Central memory CD8-positive, alpha-beta T cell (primary cell): ENCODE results near the gene PLXDC2.

Source experiments
- ATAC-seq: fragments of 150-1000 bp; cut with Tn5 transposase; replicated peaks from 2 replicates; pipeline ENCODE4 v1.10.0; 2022; ENCODE audit warnings: mild to moderate bottlenecking, moderate FRiP score, moderate number of reproducible peaks; ENCODE audit not compliant: poor library complexity, severe bottlenecking; ENCODE audit errors: extremely low read depth
- DNase-seq, 2 donors: peaks; one replicate each; pipeline ENCODE4 v3.0.0; 2021; ENCODE audit warnings: low spot score in 2 of 2
- H3K27ac Mint-ChIP-seq: one replicate; pipeline ENCODE4 v1.8.0; 2022; ENCODE audit warnings: low read depth, mild to moderate bottlenecking, moderate library complexity, mixed read lengths
- H3K27me3 Mint-ChIP-seq: one replicate; pipeline ENCODE4 v1.8.0; 2022; ENCODE audit warnings: mixed read lengths
- H3K36me3 Mint-ChIP-seq: one replicate; pipeline ENCODE4 v1.8.0; 2022; ENCODE audit warnings: mild to moderate bottlenecking, moderate library complexity, mixed read lengths; ENCODE audit not compliant: insufficient read depth
- H3K4me1 Mint-ChIP-seq: one replicate; pipeline ENCODE4 v1.8.0; 2022; ENCODE audit warnings: mixed read lengths
- H3K4me3 Mint-ChIP-seq: one replicate; pipeline ENCODE4 v1.8.0; 2022; ENCODE audit warnings: mild to moderate bottlenecking, moderate library complexity, mixed read lengths
- H3K9me3 Mint-ChIP-seq: one replicate; pipeline ENCODE4 v1.8.0; 2022; ENCODE audit warnings: mixed read lengths

The PLXDC2 gene

DNA sequence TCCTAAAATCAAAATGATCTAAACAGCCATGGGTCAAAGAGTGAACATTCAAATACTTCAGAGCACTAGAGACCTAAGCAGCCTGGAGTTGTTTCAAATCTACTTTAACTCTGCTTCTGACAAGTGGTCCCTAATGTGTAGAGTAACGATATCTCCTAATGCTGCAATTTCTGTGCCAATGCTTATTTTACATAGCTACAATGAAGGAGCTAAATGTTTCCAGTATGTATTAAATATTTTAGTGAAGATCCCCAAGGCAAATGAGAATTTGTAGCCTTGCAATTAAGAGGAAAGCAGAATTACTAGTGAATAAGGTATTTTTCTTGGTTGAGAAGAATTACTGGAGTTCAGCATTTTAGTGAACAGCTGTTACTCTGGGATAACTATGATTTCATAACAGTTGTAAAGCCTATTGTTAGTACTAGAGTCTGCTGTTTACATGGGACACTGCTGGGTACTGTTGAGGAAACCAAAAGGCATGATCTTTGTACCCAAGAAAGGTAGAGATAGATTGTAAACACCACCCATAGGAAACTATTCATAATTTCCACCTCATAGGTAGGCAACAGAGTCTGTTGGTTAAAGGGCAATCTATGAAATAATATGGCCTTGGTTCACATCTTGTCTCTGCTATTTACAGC lies 271.9 kb downstream of the PLXDC2 start:
- H3K4me1 Mint-ChIP-seq = no peaks in the 10 kb centered on the region
- ATAC-seq (no peak), DNase-seq (no peak)
- no peaks in the 10 kb centered on the region for H3K27me3 Mint-ChIP-seq
- H3K36me3 Mint-ChIP-seq = no peaks in the 10 kb centered on the region
- H3K4me3 Mint-ChIP-seq = no peak overlapping the region
- peaks cover 11% of the 10 kb centered on the region for H3K9me3 Mint-ChIP-seq
- no peak overlapping the region for H3K27ac Mint-ChIP-seq

DNA sequence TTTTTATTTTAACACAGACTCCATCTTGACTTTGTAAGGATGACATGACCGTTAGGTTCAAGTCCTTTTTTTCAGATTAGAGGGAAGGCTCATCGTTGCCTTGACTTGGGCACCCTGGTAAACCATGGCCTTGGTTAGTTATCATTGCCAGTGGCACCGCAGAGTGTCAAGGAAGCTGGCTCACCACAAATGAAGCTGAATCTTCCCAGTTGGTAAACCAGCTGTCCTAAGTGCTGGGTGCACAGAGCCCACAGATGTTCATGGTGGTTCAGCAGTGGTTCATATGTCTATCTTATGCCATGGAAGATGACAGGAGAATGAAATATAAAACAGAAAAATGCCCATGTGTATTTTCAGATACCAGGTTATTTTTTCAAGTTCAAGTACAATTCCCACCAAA lies 273.6 kb downstream of the PLXDC2 start:
- Mint-ChIP-seq H3K9me3 (peaks cover 11% of the 10 kb centered on the region), H3K36me3 (no peaks in the 10 kb centered on the region), H3K27me3 (no peaks in the 10 kb centered on the region), H3K4me3 (no peak overlapping the region), H3K4me1 (no peaks in the 10 kb centered on the region), H3K27ac (no peak overlapping the region)
- no peak for DNase-seq
- no peak for ATAC-seq

DNA sequence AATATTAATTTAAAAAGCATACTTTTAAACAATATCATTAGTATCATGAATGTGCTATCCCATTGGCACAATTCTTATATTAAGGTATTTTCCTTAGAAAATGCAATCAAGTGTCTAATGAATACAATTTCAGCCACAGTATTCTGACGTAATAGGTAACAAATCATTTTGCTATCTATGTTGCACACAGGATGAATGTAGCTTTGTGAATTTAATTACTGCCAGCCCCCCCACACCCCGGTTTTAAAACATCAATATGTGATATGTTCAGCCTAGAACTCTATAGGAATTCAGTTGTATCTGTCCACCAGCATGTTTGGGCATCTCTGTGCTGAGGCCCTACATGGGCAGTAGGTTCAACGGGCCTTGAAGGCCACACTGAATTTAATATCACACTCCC lies 274.6 kb downstream of the PLXDC2 start:
- H3K27ac Mint-ChIP-seq = no peak overlapping the region
- no peaks in the 10 kb centered on the region for H3K4me1 Mint-ChIP-seq
- DNase-seq (no peak), ATAC-seq (no peak)
- H3K27me3 Mint-ChIP-seq = no peaks in the 10 kb centered on the region
- no peak overlapping the region for H3K4me3 Mint-ChIP-seq
- peaks cover 19% of the 10 kb centered on the region for H3K9me3 Mint-ChIP-seq
- no peaks in the 10 kb centered on the region for H3K36me3 Mint-ChIP-seq

DNA sequence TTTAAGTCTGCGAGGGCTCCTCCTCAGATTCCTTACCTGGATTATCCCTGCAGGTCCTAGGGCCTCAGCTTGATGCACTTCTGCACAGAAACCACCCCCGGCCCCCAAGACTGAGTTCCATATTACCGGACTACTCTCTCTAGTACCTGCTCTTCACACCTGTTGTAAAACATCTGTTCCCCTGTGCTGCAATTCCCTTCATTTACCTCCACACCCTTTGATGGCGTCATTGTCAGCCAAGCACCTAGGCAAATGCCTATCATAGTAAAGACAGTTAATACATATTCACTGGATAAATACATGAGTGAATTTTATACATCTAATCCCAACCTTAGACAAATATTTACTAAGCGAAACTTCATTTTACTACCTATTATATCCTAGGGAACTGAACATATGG lies 275.5 kb downstream of the PLXDC2 start:
- DNase-seq (no peak), ATAC-seq (no peak)
- H3K27me3 Mint-ChIP-seq = no peaks in the 10 kb centered on the region
- no peak overlapping the region for H3K4me3 Mint-ChIP-seq
- no peak overlapping the region for H3K27ac Mint-ChIP-seq
- peaks cover 25% of the 10 kb centered on the region for H3K9me3 Mint-ChIP-seq
- H3K36me3 Mint-ChIP-seq = no peaks in the 10 kb centered on the region
- H3K4me1 Mint-ChIP-seq = no peaks in the 10 kb centered on the region

DNA sequence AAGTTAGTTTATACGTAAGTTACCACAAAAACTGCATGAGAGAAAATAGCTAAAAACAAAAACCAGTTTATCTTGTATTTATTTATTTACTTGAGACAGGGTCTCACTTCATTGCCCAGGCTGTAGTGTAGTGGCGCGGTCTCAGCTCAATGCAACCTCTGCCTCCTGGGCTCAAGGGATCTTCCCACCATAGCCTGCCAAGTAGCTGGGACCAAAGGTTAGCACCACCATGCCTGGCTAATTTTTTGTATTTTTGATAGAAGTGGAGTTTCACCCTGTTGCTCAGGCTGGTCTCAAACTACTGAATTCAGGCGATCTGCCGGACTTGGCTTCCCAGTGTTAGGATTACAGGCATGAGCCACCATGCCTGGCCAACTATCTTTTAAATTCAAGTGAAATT lies 277.4 kb downstream of the PLXDC2 start:
- peaks cover 30% of the 10 kb centered on the region for H3K9me3 Mint-ChIP-seq
- no peak overlapping the region for H3K4me3 Mint-ChIP-seq
- ATAC-seq = no peak
- DNase-seq = no peak
- H3K27me3 Mint-ChIP-seq = no peaks in the 10 kb centered on the region
- H3K27ac Mint-ChIP-seq = no peak overlapping the region
- H3K4me1 Mint-ChIP-seq = no peaks in the 10 kb centered on the region
- no peaks in the 10 kb centered on the region for H3K36me3 Mint-ChIP-seq

DNA sequence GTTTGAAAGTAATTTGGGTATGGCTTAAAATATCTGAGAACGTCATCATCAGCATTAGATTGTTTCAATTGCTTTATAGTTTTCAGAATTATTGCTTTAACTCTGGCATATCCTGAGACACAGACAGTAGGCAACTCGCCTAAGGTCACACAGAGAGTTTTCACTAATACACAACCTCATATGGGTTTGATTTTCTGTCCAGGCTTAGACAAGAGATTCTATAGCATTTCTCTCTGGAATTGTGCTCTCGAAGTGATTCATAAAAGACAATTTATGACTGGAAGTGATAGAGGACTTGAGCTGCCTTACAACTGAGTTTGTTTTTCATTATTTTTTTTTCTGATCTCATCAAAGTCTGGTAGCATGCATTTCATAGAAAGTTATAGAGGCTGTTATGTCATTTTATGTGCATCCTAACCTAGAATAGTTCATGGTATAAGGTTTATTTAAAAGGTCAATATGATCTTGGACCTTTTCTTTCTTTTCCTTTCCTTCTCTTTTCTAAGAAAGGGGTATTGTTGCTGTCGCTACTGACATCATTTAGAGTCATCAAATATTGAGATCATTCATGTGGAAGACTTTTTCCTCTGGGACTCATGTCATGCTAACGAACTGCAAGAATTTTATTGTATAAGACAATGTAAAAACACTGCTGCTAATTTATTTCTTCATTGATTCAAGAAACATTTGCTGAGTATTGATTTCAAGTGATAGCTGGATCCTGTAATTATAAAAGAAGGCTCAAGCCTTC lies 278.2 kb downstream of the PLXDC2 start:
- DNase-seq = no peak
- H3K27ac Mint-ChIP-seq = no peak overlapping the region
- no peak for ATAC-seq
- H3K4me3 Mint-ChIP-seq = no peak overlapping the region
- H3K9me3 Mint-ChIP-seq = peaks cover 30% of the 10 kb centered on the region
- no peaks in the 10 kb centered on the region for H3K36me3 Mint-ChIP-seq
- H3K27me3 Mint-ChIP-seq = no peaks in the 10 kb centered on the region
- no peaks in the 10 kb centered on the region for H3K4me1 Mint-ChIP-seq

DNA sequence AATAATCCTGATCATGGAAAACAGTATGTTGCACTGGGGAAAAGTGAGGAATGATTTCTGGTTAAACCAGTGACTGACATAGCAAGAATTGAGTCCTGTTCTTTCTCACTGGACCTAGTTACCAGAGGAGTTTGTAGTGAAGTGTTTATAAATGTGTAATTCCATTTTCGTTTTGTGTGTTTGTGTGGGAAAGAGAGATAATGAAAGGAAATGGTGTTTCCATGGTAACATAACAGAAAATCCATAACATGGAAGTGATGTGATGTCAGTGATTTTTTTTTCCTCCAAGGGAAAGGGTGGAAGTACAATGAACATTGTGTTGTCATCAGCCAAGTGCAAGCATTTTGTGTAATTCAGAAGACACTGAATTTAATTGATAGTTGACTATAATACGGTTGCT lies 283.9 kb downstream of the PLXDC2 start:
- ATAC-seq (no peak), DNase-seq (no peak)
- Mint-ChIP-seq H3K27me3 (no peaks in the 10 kb centered on the region), H3K27ac (no peak overlapping the region), H3K36me3 (no peaks in the 10 kb centered on the region), H3K9me3 (peaks cover 33% of the 10 kb centered on the region), H3K4me1 (no peaks in the 10 kb centered on the region), H3K4me3 (no peak overlapping the region)

DNA sequence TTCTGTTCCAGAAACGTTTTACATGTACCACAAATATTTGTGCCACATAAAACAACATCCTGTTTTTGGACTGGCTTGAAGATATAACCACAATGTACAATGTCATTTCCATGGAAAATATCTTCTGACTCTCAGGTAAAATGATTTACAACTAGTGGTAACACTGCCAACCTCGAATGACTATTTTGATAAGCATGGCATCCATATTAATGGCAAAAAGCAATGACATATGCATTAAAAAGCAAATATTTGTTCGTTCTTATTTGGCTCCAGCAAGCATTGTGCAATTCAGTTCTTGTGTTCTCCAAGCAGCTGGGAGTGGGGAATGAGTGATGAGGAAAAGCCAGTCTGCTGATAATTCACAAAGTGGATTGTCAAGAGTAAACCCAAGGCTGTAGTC lies 289.0 kb downstream of the PLXDC2 start:
- no peak overlapping the region for H3K4me3 Mint-ChIP-seq
- no peak overlapping the region for H3K27ac Mint-ChIP-seq
- DNase-seq (no peak), ATAC-seq (no peak)
- H3K36me3 Mint-ChIP-seq = no peaks in the 10 kb centered on the region
- H3K9me3 Mint-ChIP-seq = peaks cover 16% of the 10 kb centered on the region
- H3K4me1 Mint-ChIP-seq = no peaks in the 10 kb centered on the region
- H3K27me3 Mint-ChIP-seq = no peaks in the 10 kb centered on the region

DNA sequence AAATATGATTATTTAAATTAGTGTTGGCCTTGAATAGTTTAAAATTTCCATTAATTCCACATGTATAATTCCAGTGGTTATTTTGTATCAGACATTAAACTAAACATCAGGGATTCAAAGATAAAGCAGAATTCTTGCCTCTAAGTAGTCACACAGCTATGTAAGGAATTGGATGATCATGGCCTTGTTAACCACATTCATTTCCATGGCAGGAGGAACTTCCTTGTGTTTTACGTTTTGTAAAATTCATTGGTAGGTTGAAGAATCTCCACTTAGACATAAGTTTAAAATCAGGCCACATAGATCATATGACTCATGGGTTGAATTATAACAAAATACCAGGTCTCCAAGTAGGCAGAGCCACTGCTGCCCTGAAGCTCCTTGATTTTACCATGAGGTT lies 289.7 kb downstream of the PLXDC2 start:
- DNase-seq (no peak), ATAC-seq (no peak)
- H3K4me3 Mint-ChIP-seq = no peak overlapping the region
- H3K4me1 Mint-ChIP-seq = no peaks in the 10 kb centered on the region
- H3K27ac Mint-ChIP-seq = no peak overlapping the region
- no peaks in the 10 kb centered on the region for H3K27me3 Mint-ChIP-seq
- no peaks in the 10 kb centered on the region for H3K36me3 Mint-ChIP-seq
- H3K9me3 Mint-ChIP-seq = peaks cover 16% of the 10 kb centered on the region

DNA sequence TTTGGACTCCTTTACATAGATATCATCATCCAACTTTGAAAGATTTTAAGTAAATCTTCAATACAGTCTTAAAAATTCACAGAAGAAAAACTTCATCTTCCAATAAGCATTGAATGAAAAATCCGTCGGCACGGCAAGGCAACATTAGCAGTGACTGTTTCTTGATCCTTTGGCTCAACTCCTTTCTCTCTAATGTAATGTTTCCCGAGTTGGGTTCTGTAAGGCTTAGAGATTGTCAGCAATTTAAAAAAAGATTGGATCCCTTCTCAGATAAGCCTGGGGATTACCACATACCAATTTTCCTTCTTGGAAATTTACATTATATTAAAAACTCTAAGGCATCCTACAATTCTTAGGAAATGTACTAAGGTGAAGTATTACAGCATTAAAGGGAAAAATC lies 291.8 kb downstream of the PLXDC2 start:
- ATAC-seq (no peak), DNase-seq (no peak)
- H3K9me3 Mint-ChIP-seq = peaks cover 6% of the 10 kb centered on the region
- H3K4me3 Mint-ChIP-seq = no peak overlapping the region
- no peaks in the 10 kb centered on the region for H3K4me1 Mint-ChIP-seq
- no peaks in the 10 kb centered on the region for H3K36me3 Mint-ChIP-seq
- no peaks in the 10 kb centered on the region for H3K27me3 Mint-ChIP-seq
- no peak overlapping the region for H3K27ac Mint-ChIP-seq

DNA sequence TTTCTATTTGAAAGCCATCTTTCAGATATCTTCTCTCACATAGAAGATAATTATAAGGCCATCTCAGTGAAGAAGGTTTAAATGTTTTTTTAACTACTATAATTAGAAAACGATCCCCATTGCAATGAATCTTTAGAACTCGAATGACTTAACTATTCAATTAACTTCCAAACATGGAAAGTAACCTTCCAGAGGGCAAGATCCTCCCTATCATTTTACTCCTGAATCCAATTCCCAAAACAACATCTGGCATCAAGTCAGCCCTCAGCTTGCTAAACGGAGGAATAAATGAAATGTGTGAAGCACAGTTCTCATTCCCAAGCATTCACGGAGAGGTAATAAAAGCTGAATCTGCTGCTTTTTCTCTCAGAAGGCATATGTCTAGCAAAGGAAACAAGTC lies 293.4 kb downstream of the PLXDC2 start:
- DNase-seq = no peak
- no peak overlapping the region for H3K27ac Mint-ChIP-seq
- no peaks in the 10 kb centered on the region for H3K36me3 Mint-ChIP-seq
- no peaks in the 10 kb centered on the region for H3K27me3 Mint-ChIP-seq
- peaks cover 6% of the 10 kb centered on the region for H3K9me3 Mint-ChIP-seq
- ATAC-seq = no peak
- no peaks in the 10 kb centered on the region for H3K4me1 Mint-ChIP-seq
- no peak overlapping the region for H3K4me3 Mint-ChIP-seq

DNA sequence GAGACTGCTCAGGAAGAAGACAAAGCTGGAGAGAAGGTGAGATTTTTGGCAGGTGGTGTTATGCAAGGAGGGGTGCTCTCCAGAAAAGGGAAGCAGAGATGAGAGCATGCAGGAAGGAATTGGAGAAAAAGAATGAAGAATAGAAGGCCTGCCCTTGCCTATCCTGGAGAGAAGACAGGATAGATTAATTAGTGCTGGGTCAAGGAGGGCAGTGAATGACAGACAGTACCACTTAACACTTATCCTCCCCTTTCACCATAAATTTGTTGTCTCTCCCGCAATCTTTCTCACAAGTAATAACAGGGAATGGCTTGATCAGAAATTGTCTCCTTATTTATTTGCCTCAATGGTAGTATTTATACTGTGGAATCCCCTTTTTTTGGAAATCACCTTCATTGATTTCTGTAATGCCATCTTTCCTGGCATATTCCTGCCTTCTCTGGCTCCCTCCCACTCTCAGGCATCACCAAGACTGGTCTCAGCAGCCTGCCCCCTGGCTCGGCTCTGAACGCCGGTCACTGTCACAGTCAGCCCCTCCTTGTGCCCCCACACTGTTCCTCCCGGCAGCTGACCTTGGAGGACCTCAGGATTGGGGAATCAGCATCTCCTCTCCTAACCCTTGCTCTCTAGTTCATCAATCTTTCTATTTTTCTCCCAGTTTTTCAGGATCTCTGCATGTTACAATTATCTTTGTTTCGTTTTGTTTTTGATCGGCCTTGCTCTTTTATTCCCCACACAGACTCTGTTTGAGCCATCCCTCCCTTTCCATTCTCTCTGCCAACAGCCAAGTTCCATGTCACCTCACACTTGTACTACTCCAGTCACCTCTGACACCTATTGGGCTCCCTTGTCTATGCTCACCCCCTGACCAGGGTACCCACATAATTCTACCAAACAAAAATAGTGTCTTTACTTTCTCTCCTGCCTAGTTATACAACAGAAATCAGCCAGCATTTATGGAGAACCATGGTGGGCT lies 294.2 kb downstream of the PLXDC2 start:
- H3K4me1 Mint-ChIP-seq = no peaks in the 10 kb centered on the region
- no peaks in the 10 kb centered on the region for H3K27me3 Mint-ChIP-seq
- no peak overlapping the region for H3K27ac Mint-ChIP-seq
- H3K9me3 Mint-ChIP-seq = peaks cover 8% of the 10 kb centered on the region
- ATAC-seq (no peak), DNase-seq (no peak)
- H3K36me3 Mint-ChIP-seq = no peaks in the 10 kb centered on the region
- no peak overlapping the region for H3K4me3 Mint-ChIP-seq
